Measurements from ENCODE around the gene MC5R.
"Not testable (repeated sequence)": the region's sequence is repeated elsewhere in the genome, so short reads cannot be mapped to it uniquely, and the experiment has no call there.

Gene MC5R

DNA sequence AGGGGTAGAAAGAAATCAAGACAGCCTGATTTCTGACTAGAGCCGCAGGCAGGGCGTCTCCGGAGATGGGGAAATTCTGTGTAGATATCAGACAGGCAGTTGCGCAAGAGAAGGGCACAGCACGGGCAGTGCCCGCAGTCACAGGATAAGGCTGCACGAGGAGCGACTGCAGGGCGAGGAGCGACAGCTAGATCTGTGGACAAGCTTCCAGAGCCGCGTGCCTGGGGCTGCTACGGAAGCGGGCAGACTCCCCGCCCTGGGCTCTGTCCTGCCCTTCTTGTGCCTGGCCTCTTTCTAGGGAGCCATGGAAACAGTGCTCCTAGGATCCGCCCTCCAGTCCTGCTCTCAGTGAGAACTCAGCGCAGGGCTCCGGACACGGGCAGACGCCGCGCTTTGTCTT, 12.6 kb downstream of the MC5R start:
- no peak overlapping the region for H3K4me3 ChIP-seq (replicated peaks; ENCODE audit: low read depth, low read length)
- H3K27me3 ChIP-seq (replicated peaks; ENCODE audit: control insufficient read depth, insufficient read depth, low read length) = no peaks in the 10 kb centered on the region
- no peaks in the 10 kb centered on the region for H3K36me3 ChIP-seq (ENCODE audit: control insufficient read depth, insufficient read depth, low read length)
- DNase-seq (ENCODE audit: extremely low read depth, insufficient read length) = no peak
- TF ChIP-seq, protein P1, sequence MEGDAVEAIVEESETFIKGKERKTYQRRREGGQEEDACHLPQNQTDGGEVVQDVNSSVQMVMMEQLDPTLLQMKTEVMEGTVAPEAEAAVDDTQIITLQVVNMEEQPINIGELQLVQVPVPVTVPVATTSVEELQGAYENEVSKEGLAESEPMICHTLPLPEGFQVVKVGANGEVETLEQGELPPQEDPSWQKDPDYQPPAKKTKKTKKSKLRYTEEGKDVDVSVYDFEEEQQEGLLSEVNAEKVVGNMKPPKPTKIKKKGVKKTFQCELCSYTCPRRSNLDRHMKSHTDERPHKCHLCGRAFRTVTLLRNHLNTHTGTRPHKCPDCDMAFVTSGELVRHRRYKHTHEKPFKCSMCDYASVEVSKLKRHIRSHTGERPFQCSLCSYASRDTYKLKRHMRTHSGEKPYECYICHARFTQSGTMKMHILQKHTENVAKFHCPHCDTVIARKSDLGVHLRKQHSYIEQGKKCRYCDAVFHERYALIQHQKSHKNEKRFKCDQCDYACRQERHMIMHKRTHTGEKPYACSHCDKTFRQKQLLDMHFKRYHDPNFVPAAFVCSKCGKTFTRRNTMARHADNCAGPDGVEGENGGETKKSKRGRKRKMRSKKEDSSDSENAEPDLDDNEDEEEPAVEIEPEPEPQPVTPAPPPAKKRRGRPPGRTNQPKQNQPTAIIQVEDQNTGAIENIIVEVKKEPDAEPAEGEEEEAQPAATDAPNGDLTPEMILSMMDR (IDR thresholded peaks at IDR 0.05; ENCODE audit: insufficient read depth, low read length, poor library complexity, severe bottlenecking) = no peak

DNA sequence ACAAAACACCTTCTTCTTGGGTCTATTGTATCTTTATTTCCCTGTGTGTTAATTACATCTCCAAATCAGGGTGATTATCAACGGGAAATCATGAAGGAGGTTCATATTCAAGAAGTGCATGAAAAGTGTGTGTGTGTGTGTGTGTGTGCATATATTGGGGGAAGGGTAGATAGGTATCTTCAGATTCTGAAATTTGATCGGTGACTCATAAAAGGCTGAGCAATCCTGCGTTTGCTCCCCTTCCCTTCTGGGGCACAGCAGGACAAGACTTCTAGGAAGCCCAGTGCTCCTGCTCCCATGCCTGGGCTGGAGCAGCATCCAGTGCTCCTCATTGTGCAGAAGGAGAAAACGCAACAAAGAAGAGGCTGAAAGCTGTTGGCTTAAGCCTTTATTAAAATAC, 25.8 kb downstream of the MC5R start:
- H3K27me3 ChIP-seq (replicated peaks; ENCODE audit: control insufficient read depth, insufficient read depth, low read length) = no peaks in the 10 kb centered on the region
- H3K4me3 ChIP-seq (replicated peaks; ENCODE audit: low read depth, low read length) = no peak overlapping the region
- DNase-seq (ENCODE audit: extremely low read depth, insufficient read length) = no peak
- TF ChIP-seq, protein P1 (IDR thresholded peaks at IDR 0.05; ENCODE audit: insufficient read depth, low read length, poor library complexity, severe bottlenecking) = no peak
- H3K36me3 ChIP-seq (ENCODE audit: control insufficient read depth, insufficient read depth, low read length) = no peaks in the 10 kb centered on the region

DNA sequence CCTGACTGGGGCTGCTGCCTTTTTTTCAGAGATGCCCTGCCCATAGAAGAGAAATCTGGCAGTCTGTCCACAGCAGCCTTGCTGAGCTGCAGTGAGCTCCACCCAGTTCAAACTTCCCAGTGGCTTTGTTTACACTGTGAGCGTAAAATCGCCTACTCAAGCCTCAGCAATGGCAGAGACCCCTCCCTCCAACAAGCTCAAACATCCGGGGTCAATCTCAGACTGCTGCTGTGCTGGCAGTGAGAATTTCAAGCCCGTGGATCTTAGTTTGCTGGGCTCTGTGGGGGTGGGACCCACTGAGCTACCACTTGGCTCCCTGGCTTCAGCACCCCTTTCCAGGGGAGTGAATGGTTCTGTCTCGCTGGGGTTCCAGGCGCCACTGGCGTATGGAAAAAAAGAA, 38.9 kb downstream of the MC5R start:
- not testable (repeated sequence) for H3K4me3 ChIP-seq (replicated peaks; ENCODE audit: low read depth, low read length); DNase-seq (ENCODE audit: extremely low read depth, insufficient read length); H3K27me3 ChIP-seq (replicated peaks; ENCODE audit: control insufficient read depth, insufficient read depth, low read length); H3K36me3 ChIP-seq (ENCODE audit: control insufficient read depth, insufficient read depth, low read length)

DNA sequence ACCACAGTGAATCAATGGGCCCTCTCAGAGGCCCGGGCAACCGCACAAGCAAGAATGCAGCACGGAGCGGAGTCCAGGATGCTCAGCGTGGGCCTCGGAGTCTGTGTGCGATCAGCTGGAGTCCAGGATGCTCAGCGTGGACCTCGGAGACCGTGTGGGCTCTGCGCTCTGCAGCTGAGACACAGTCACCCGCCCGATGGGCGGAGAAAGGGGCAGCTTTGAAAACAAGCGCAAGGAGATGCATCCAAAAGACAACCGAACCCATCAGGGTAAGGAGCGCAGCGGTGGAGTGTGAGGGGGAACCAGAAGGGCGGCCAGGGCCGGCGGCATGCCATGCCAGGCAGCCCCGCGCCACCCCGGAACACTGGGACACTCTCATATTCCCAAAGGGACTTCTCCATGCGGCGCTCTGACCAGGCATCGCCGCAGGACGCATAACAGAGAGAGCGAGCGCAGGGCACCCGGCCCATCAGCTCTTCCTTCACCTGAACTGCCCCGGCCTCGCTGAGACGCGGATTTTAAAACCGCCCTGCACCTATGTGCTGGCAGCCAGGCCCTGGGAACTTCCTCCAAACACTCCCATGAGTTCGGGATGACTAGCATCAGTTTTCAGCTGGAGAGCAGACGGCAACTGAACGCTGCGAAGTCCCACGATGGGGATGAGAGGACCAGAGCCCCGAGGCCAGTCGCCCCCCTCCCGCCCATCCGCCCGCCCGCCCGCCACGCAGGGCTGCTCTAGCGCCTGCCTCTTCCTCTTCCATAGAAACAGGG, 44.7 kb downstream of the MC5R start:
- Histone ChIP-seq H3K36me3 (ENCODE audit: control insufficient read depth, insufficient read depth, low read length) (no peaks in the 10 kb centered on the region), H3K27me3 (replicated peaks; ENCODE audit: control insufficient read depth, insufficient read depth, low read length) (no peaks in the 10 kb centered on the region; the same call in none of the 2 replicates), H3K4me3 (replicated peaks; ENCODE audit: low read depth, low read length) (no peak overlapping the region)
- TF ChIP-seq, protein P1 (IDR thresholded peaks at IDR 0.05; ENCODE audit: insufficient read depth, low read length, poor library complexity, severe bottlenecking) = no peak
- DNase-seq (ENCODE audit: extremely low read depth, insufficient read length) = no peak

- Histone ChIP-seq H3K36me3 (ENCODE audit: control insufficient read depth, insufficient read depth, low read length) (no peaks in the 10 kb centered on the region), H3K4me3 (replicated peaks; ENCODE audit: low read depth, low read length) (no peak overlapping the region), H3K27me3 (replicated peaks; ENCODE audit: control insufficient read depth, insufficient read depth, low read length) (no peaks in the 10 kb centered on the region; the same call in none of the 2 replicates)
- no peak for DNase-seq (ENCODE audit: extremely low read depth, insufficient read length)
- TF ChIP-seq, protein P1 (IDR thresholded peaks at IDR 0.05; ENCODE audit: insufficient read depth, low read length, poor library complexity, severe bottlenecking) = no peak
Measured at GRCh38 chr18:13871701-13872100, 47.8 kb downstream of the MC5R start.

DNA sequence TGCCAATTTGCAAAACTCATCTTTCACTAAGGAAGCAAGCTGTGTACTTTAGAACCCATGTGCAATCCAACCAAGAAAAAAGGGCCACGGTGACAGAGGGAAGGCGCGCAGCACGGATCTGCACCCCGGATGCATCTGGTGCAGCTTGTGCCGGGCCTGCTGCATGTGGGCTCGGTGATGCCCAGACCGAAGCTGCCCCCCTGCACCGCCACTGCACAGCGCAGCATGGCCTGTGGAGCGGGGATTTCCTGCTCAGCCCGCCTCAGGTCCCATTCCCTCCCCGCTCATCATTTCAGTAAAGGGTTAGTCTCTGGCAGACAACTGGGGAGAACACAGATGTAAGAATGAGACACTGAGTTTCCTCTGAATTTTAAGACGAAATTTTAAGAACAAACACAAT, 48.4 kb downstream of the MC5R start:
- H3K4me3 ChIP-seq (replicated peaks; ENCODE audit: low read depth, low read length) = no peak overlapping the region
- no peaks in the 10 kb centered on the region for H3K36me3 ChIP-seq (ENCODE audit: control insufficient read depth, insufficient read depth, low read length)
- H3K27me3 ChIP-seq (replicated peaks; ENCODE audit: control insufficient read depth, insufficient read depth, low read length) = no peaks in the 10 kb centered on the region; the same call in none of the 2 replicates
- DNase-seq (ENCODE audit: extremely low read depth, insufficient read length) = no peak
- TF ChIP-seq, protein P1 (IDR thresholded peaks at IDR 0.05; ENCODE audit: insufficient read depth, low read length, poor library complexity, severe bottlenecking) = no peak
